COLO829 (cell line): ENCODE results near the gene CHRNA9.

Source experiments
- DNase-seq: peaks from one replicate; pipeline ENCODE4 v3.0.0; 2012; ENCODE audit warnings: low spot score

Gene CHRNA9

DNA sequence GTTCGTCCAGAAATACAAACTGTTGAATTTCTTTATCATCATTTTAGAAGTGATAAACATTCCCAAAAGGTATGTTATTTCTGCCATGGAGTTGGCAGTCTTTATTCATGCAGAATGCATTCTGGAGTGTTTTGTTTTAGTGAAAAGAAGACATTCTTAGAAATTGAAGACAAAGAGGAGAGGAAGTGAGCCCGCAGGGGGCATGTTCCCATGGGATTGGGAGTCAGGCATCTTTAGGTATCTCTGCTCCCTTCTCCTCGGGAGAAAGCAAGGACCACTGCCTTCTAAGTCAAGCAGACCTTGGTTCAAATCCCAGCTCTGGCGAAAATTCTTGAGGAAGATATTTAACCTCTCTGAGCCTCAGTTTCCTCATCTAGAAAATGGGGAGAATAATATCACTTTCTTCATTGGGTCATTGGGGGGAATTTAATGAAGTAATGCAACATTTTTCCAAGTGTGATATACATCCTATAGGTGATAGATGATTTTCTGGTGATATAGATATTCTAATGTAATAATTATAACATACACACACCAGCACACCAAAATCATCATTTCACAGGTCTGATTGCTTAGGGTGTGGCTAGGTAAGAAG lies 26.5 kb upstream of the CHRNA9 start:
- DNase-seq = no peak

DNA sequence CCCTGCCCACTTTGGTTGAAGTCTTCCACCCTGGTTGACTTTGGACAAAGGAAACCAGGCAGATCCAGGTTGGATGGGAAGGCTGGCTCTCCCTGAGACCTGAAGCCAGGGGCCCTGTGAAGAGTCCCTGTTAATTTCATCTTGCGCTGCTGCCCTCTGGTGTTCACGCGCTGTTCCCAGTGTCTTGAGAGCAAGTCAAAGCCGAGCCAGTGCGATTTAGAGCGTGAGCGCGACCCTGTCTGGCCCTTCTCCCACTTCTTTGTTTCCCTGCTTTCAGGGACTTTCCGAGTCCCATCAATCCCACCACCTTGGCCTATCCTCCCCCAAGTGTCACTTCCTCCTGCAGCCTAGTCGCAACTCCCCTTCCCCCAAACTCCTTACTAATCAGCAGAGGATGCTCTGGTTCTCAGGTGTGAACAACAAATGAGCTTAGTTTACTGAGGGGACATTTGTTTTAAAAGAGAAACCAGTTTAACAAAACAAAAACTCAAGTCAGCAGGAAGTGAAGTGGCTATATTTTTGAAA lies 25.8 kb upstream of the CHRNA9 start:
- DNase-seq = peak; percentile 42

DNA sequence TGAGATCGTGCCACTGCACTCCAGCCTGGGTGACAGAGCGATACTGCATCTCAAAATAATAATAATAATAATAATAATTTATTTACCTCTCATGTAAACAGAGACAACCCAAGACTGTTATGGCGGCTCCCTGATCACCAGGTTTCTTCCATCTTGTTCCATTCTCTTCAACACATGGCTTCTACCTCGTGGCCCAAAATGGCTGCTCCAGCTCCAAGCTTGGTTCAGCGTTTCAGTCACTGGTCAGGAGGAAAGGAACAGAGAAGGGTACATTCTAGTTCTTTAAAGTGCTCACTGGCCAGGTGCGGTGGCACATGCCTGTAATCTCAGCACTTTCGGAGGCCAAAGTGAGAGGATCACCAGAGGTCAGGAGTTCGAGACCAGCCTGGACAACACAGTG lies 24.9 kb upstream of the CHRNA9 start:
- DNase-seq = no peak

DNA sequence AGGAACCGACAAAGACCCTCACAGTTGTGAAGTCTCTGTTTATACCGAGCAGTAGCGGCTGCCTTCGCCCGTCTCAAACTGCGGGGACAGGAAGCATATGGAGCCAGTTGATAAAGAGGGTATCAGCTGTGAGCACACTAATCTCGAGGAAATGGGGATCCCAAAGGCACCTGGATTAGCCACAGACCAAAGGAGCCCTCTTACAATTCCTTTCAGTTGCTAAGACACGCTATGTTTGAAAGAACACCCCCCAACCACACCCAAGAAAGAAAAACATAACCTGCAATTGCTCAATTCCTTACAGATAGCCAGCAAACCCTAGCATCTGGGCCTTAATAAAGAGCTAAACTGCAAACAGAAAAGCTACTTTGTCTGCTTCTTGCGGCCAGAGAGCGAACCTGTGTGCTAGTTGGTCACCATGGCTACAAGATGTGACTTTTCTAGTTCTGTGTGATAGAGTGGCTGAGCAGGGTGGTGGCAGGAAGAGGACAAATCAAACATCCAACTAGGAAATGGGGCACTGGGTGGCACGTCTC lies 23.3 kb upstream of the CHRNA9 start:
- DNase-seq = no peak

DNA sequence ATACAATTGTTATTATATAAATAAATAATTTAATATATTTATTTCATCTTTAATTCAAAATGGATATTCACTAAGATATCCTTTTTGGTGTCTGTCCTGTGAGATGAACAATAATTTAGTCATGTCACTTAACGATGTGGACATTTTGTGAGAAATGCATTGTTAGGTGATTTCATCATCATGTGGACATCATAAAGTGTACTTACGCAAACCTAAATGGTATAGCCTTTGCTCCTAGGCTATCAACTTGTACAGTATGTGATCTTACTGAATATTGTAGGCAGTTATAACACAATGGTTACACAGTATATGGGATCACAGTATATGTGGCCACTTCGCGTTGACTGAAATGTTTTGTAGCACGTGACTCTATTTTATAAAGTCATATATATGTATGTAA lies 20.2 kb upstream of the CHRNA9 start:
- DNase-seq = no peak

DNA sequence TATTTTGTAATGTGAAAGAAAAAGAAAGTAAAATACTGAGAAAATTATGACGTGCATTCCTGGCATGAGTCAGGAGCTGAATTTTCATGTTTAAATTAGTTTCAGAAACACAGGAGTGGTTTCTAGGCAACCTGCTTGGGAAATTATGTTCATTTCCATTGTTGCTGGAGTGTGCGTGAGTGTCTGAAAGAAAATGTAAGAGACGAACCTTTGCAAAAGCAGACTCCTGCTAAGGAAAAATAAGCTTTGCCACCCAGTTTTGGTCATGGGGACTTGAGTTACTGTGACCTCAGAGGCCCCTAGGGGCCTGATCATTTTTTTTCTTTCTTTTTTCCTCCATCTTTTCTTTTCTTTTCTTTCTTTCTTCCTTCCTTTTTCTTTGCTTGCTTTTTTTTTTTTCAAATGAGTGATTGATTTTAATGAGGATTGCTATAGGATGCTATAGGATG lies 18.8 kb upstream of the CHRNA9 start:
- peak; percentile 13 for DNase-seq

DNA sequence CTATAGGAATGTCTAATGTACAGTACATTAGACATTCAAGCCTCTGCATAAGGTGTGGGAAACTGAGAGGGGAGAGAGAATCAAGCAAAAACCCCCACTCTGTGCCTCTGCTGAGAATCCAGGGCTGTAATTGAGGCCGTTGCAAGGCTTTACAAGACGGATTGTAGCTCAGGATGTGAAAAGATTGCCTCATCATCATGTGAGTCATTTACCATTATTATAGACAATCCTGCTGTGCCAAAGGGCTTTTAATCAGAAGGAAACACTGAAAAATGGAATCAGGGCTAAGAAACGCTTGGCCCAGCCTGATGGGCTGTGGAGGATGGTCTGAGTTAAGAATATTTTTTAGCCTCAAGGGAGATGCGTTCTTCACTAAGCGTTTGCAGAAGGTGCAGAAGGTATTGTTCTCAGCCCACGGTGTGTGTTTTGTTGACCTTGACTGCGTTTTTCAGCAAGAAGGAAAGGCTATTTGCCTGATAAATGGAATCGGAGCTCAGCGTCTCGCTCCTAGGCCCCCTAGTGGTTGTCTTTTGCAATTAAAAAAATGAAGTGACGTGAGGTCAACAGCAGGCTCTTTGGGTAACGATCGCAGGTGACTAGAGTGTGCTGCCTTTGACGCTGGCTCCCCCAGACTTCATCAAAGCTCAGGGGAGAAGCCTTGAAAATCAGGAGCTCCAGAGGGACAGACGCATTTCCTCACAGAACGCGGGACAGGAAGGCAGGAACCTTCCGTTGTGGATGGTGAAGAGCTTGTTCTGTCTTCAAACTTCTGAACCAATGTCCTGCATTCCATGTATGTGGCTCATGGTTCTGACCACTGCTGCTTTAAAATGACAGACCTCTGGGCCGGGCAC lies 18.1 kb upstream of the CHRNA9 start:
- peak; percentile 46 for DNase-seq

DNA sequence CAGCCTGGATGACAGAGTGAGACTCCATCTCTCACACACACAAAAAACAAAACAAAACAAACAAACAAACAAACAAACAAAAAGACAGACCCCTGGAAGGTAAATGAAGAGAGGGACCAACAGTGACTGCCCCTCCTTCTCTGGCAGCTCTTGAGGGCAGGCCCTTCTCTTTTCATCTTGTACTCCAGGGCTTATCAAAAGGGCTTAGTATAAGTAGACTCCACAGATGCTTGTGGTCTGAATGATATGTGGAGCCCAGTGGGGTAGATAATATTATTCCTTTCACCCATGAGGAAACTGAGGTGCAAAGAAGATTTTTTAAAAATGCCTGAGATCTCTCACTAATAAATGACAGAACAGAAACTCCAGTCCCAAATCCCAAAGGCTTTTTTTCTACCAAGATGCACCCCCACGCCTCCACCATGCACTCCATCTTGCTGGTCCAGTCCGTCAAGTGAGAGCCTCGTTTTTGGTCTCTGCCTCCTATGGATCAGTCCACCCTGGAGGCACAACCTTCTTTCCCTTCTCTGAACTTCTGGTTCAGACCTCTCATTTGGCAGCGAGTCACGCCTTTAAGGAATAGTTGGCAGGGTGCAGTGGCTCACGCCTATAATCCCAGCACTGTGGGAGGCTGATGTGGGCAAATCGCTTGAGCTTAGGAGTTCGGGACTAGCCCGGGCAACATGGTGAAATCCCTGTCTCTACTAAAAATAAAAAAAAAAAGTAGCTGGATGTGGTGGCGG lies 17.0 kb upstream of the CHRNA9 start:
- DNase-seq = no peak

DNA sequence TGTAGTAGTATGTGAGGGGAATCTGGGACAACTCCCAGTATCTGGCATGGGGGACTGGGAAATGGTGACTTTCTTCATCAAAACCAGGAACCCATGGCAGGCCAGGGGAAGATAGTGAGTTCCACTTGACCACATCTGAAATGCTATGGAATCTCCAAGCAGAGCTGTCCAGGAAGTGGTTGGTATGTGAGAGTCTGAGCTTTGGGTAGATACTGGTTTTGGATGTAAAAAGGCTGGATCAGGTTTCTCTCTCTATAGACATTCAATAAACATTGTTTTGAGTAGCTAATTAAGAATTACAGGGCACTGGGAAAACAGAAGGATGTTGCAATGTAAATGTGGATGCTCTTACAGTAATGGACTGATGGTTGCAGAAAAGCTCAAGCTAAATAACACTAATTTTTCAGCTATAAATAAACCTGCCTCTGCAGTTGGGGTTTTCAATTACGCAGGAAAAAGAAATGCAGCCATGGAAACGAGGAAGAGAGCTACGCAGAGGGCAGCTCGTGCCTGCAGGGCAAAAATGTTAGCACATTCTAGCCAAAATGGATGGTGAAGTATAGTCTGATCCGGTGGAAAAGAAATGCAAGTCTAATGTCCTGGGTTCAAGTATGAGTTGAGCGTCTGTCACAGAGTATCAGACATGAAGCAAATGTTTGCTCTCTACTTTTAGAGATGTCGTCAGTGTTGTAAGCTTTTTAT lies 13.4 kb upstream of the CHRNA9 start:
- DNase-seq = peak; percentile 13

DNA sequence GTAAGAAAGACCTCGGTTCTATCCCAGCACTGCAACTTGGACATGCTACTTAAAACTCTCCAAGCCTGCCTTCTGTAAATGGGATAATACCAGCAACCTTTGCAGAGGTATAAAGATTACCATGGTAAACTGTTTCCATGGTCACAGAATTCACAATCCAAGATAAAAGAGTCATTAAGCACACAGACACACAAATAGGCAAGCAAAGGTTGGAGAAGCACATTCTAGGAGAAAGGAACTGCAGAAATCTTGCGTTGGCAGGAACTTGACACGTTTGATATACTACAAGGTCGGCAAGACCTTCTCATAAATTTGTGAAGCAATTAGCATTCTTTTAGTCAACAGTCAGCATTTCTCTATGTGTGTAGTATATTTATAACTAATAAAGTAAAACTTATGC lies 12.3 kb upstream of the CHRNA9 start:
- DNase-seq = no peak

DNA sequence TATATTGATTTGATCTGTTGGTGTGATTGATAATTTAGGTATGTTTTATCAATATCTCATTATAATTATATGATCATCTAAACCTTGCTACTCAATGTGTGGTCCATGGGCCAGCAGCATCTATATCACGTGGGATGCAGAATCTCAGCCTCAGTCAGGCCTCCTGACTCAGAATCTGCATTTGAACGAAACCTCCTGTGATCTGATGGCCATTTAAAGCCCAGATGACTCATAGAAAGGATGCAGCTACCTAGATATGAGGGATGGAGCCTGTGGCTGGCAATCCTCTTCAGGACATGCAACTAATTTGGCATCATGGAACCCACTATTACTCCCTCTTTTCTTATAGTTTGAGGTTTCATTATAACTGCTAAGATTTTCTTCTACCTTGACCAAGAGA lies 11.3 kb upstream of the CHRNA9 start:
- no peak for DNase-seq

DNA sequence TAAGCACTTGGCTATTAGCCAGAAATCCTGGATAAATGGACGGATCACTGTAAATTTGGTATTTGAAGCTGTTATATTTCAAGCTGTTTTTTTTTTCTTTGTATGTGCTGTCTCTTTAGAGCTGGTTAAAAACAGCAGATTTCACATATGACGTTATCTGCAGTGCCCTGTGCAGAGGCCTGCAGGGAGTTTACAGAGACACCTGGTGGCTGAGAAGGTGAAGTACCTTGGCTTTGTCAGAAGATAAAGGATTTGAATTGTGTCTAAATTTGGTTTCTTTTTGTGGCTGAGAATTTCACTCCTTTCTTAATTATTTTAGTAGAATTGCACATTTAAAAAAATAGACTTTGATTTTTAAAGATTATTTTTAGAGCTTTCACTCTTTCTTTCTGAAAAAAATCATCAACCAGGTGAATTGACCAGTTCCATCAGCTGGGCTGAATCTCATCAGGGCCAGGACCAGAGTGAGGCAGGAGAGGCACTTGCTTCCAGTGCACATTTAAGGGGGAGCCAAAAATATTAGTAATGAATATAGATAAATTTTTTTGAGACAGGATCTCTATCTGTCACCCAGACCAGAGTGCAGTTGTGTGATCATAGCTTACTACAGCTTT lies 9.6 kb upstream of the CHRNA9 start:
- peak; percentile 35 for DNase-seq

DNA sequence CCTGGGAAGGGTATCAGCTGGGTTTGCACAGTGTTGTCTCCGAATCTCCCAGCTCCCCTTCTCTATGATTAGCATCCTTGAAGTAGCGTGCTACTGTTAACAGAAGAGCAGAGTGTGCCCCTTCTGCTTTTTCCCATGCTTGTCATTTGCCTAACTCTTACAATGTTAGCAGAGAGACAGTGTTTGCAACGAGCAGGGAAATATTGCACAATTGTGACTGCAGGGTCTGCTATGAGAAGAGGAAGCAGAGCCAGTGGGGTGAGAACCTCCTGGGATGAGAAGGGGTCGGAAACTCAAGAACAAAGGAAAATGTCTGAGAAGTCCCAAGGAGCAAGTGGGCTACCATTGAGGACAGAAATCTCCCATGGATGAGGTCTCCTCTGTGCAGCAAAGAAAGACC lies 7.8 kb upstream of the CHRNA9 start:
- no peak for DNase-seq

DNA sequence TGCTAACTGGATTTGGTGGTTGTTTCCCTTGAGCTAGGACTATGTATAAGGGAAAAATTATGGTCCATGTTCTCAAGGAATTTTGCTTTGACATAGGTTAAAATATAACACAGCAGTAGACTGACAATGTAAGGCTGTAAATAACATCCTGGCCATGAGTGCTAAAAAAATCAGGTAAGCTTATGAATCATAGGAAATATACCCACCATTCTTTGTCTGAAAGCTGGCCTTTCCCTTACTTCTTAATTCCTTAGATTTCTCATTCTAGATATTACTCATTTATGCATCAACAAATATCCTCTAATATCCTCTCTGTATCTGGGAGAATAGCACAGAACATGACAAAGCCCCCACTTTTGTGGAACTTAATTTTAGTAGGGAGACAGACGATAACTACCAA lies 6.8 kb upstream of the CHRNA9 start:
- no peak for DNase-seq

DNA sequence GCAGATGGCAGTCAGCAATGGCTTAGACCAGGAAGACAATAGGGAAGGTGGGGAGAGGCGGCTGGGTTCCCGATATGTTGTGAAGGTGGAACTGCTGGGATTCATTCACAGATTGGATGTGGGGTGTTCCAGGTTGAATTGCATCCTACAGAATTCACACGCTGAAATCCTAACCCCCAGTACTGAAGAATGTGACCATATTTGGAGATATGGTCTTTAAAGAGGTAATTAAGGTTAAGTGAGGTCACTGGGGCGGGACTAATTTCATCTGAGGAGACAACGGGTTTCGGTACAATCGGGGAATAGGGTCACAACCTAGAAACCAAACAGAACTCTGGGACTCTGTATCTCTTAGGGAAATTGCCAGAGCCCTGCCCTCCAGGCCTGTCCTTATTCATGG lies 5.3 kb upstream of the CHRNA9 start:
- DNase-seq = no peak

DNA sequence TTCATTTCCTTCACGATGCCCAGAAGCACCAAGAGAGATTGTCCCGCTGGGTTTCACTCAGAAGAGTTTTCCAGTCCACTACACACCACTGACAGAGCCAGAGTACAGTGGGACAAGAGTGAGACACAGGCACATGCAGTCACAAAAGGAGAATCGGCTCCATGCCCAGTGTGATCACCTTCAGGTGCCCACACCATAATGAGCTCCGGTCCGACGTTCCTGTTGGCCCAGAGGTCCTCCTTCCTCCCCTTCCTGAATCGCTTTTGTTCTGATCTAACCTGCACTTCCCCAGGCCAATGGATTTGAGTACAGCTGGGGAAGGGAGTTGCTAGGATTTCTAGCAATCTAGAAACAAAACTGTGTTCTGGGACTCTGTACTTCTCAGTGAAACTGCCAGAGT lies 4.6 kb upstream of the CHRNA9 start:
- DNase-seq = no peak

DNA sequence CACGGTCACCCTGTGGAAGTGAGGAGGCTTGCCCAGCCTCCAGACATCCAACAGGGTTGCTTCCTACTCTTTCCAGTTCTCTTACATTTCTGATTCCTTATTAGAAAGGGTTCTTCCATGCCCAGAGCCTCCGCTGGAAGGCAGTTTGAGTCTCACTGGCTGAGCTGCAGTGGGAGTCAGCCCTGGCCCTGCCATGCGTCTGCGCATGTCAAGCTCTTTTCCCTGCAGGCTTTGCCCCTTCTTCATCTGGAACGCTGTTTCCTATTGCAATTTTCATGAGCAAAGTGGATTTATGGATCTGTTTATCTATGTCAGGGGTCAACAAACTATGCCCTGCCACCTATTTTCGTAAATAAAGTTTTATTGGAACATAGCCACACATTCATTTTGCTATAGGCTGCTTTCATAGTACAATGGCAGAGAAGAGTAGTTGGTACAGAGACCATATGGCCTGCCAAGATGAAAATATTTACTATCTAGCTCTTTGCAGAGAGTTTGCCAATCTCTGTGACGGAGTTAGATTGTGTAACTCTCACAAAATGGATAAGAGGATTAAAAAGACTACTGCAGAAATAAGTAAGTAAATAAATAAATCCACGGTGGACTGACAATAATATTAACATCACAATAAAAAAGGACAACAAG lies 3.9 kb upstream of the CHRNA9 start:
- no peak for DNase-seq

DNA sequence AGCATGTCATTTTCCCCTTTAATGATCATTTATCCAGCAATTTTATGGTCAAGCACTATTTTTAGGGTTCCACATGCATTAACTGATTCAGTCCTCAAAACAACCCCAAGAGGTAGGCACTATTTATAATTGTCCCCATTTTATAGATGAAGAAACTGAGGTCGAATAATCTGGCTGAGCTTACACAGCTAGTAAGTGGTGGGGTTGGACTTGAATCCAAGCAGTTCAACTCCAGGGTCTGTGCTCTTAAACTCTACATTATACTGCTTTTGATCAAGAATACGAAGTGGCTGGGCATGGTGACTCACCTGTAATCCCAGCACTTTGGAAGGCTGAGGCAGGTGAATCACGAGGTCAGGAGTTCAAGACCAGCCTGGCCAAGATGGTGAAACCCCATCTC lies 3.2 kb upstream of the CHRNA9 start:
- DNase-seq = no peak

DNA sequence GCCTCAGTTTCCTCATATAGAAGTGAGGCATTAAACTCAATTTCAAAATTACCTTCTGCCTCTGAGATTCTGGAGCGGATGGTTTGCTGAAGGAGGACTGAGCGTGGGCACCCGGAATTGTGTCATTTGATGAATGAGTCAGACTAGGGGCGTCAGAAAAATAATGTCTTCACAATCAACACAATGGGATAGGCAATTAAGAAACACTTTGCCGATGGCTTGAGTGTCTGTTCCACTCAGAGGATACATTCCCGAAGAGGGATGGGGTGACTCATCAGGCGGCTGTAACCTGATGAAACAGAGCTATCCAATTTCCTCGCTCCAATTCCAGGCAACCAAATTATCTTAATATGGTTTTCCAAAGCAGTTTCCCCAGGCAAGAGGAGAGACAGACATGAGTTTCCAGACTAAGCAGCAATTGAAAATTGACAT lies 1.2 kb upstream of the CHRNA9 start:
- DNase-seq = peak; percentile 70

DNA sequence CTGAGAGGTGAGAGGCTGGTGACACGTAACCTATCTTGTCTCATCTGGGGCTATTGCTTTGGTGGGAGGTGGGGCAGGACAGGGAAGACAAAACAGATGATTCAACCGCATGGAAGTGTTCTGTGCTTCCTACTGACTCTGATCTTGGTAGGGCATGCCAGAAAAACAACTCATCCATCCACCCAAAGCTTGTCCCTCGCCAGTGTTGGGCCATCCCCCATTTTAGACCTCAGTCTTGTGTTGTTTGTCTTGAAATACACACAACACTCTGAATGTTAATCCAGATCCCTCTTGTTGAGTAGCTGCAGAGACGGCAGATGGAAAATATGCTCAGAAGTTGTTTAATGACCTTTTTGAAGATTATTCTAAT lies 377 bp downstream of the CHRNA9 start:
- no peak for DNase-seq

DNA sequence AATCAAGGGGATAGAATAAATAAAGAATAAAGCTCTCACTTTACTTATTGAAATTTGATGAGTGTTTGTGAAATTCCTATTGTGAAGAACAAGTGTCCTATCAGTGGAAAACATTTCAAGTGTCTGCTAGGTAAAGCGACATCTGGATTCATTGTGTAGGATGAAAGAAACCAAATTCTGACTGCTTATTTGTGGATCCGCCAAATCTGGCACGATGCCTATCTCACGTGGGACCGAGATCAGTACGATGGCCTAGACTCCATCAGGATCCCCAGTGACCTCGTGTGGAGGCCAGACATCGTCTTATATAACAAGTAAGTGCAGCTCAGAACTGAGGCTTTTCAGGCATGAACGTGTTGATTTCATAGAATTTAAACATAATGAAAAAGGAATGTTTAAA lies 1.9 kb downstream of the CHRNA9 start:
- DNase-seq = no peak
